Endothelial cell of umbilical vein (primary cell): ENCODE measurements around the gene NFYA. TPM values are rescaled to one million over a fixed set of nuclear protein-coding genes. Genes with fewer than 3 reads are reported as not detected.

Experiments
- BruUV-seq: library from RNA; stranded (reverse); fragments of 400-500 nt; replicated peaks from 2 replicates; lab custom pipeline; 2021; lab: Mats Ljungman, UMichigan
- CTCF ChIA-PET: fragments of 300-600, 350-600 bp; sonication (Branson Sonifier 250); formaldehyde crosslinking; loops from one replicate; lab custom pipeline; 2021; ENCODE audit warnings: antibody characterized with exemption, inconsistent platforms; lab: Charles Lee
- POLR2A ChIA-PET: fragments of 300-600, 350-600 bp; sonication (Branson Sonifier 250); formaldehyde crosslinking; loops from one replicate; lab custom pipeline; 2021; ENCODE audit warnings: antibody characterized with exemption, inconsistent platforms; lab: Charles Lee
- DNase-seq: peaks from one replicate; pipeline ENCODE4 v3.0.0-alpha.2; 2011; ENCODE audit warnings: low read depth, low spot score
- FAIRE-seq: peaks from 2 replicates; lab custom pipeline; 2011; peaks lifted over from hg19 to GRCh38; lab: Jason Lieb, UNC
- H2AFZ ChIP-seq: 2 replicates; pipeline ENCODE4 v1.6.0; 2012; ENCODE audit warnings: low read depth, low read length, control low read depth, inconsistent platforms
- H3K27ac ChIP-seq: 2 replicates; pipeline ENCODE4 v1.5.1; 2011; ENCODE audit warnings: low read depth, mild to moderate bottlenecking, control low read depth, low read length, moderate library complexity; ENCODE audit not compliant: insufficient read depth
- H3K27me3 ChIP-seq, 2 experiments: 2 replicates each; pipeline versions ENCODE4 v1.6.0 to v1.6.1; 2011; ENCODE audit warnings: low read length in 2 of 2, mixed read lengths in 1 of 2; ENCODE audit not compliant: control insufficient read depth in 2 of 2, insufficient read depth in 2 of 2
- H3K36me3 ChIP-seq, 2 experiments: 2 replicates in 1 of 2; 3 replicates in 1 of 2; pipeline ENCODE4 v1.5.1; 2011; ENCODE audit warnings: low read length in 2 of 2, mild to moderate bottlenecking in 1 of 2, moderate library complexity in 1 of 2; ENCODE audit not compliant: control insufficient read depth in 2 of 2, insufficient read depth in 2 of 2; ENCODE audit errors: extremely low read depth in 1 of 2
- H3K4me1 ChIP-seq: 3 replicates; pipeline ENCODE4 v1.5.1; 2011; ENCODE audit warnings: mild to moderate bottlenecking, low read length; ENCODE audit not compliant: control insufficient read depth, insufficient read depth; ENCODE audit errors: extremely low read depth
- H3K4me2 ChIP-seq: 2 replicates; pipeline ENCODE4 v1.6.1; 2011; ENCODE audit warnings: low read length, control low read depth, mixed read lengths; ENCODE audit not compliant: insufficient read depth
- H3K4me3 ChIP-seq, 3 experiments: fragments of 200-600 bp in 1 of 3; sonication (generic), shearing (Covaris generic) in 1 of 3; replicated peaks in 1 of 3; 2 replicates each; pipeline ENCODE4 v1.5.1; 2011 to 2016; ENCODE audit warnings: control low read depth in 3 of 3, low read length in 3 of 3, mild to moderate bottlenecking in 2 of 3, inconsistent platforms in 1 of 3, low read depth in 1 of 3, moderate library complexity in 1 of 3; ENCODE audit not compliant: insufficient read depth in 1 of 3
- H3K79me2 ChIP-seq: 2 replicates; pipeline ENCODE4 v1.6.0; 2012; ENCODE audit warnings: low read length, inconsistent platforms; ENCODE audit not compliant: control insufficient read depth, insufficient read depth
- H3K9ac ChIP-seq: replicated peaks from 2 replicates; pipeline ENCODE3; 2011; ENCODE audit warnings: low read length, control low read depth; ENCODE audit not compliant: insufficient read depth; ENCODE audit errors: extremely low read depth
- H3K9me1 ChIP-seq: replicated peaks from 3 replicates; pipeline ENCODE4 v1.6.0; 2011; ENCODE audit warnings: mild to moderate bottlenecking, low read length; ENCODE audit not compliant: control insufficient read depth, insufficient read depth; ENCODE audit errors: extremely low read depth
- H3K9me3 ChIP-seq: replicated peaks from 2 replicates; pipeline ENCODE4 v1.5.1; 2012; ENCODE audit warnings: low read length, inconsistent platforms; ENCODE audit not compliant: control insufficient read depth, insufficient read depth
- H4K20me1 ChIP-seq: replicated peaks from 2 replicates; pipeline ENCODE3; 2011; ENCODE audit warnings: mild to moderate bottlenecking, low read length; ENCODE audit not compliant: control insufficient read depth, insufficient read depth; ENCODE audit errors: extremely low read depth
- CTCF ChIP-seq, 2 donors: IDR thresholded peaks; 1 replicate in 1 of 2; 2 replicates in 1 of 2; pipeline ENCODE4 v1.5.1; 2011; ENCODE audit warnings: low read length in 2 of 2, mild to moderate bottlenecking in 2 of 2, moderate library complexity in 2 of 2, control low read depth in 1 of 2, inconsistent platforms in 1 of 2, low read depth in 1 of 2; ENCODE audit not compliant: insufficient read depth in 1 of 2; ENCODE audit errors: extremely low read depth in 1 of 2
- EZH2 ChIP-seq: IDR thresholded peaks from 2 replicates; pipeline ENCODE4 v1.6.1; 2012; ENCODE audit warnings: borderline replicate concordance, low read depth, mild to moderate bottlenecking, moderate library complexity, low read length, inconsistent platforms; ENCODE audit not compliant: severe bottlenecking
- FOS ChIP-seq: IDR thresholded peaks from 2 replicates; pipeline ENCODE4 v1.6.1; 2011; ENCODE audit warnings: mild to moderate bottlenecking, low read length, moderate library complexity, borderline replicate concordance; ENCODE audit not compliant: insufficient read depth
- GATA2 ChIP-seq: IDR thresholded peaks from 2 replicates; pipeline ENCODE4 v1.7.0; 2011; ENCODE audit warnings: low read depth, mild to moderate bottlenecking, moderate library complexity, mixed read lengths, low read length; ENCODE audit not compliant: insufficient read length, insufficient read depth
- JUN ChIP-seq: IDR thresholded peaks from 2 replicates; pipeline ENCODE4 v1.6.1; 2011; ENCODE audit warnings: borderline replicate concordance, low read depth; ENCODE audit not compliant: insufficient read length, insufficient read depth
- MYC ChIP-seq: IDR thresholded peaks from one replicate; pipeline ENCODE4 v1.6.1; 2011; ENCODE audit warnings: mild to moderate bottlenecking, low read depth, low read length
- POLR2A ChIP-seq: IDR thresholded peaks from 2 replicates; pipeline ENCODE4 v1.6.1; 2012; ENCODE audit warnings: low read depth, mild to moderate bottlenecking, control low read depth, low read length
- POLR2AphosphoS5 ChIP-seq: IDR thresholded peaks from 2 replicates; pipeline ENCODE4 v1.6.1; 2012; ENCODE audit warnings: low read depth, mild to moderate bottlenecking, control low read depth, low read length, moderate library complexity; ENCODE audit not compliant: insufficient read depth
- dilution Hi-C: fragments of 300-500 bp; cut with MboI; formaldehyde crosslinking; loops from one replicate; pipeline ENCODE4 v1.15.0; 2019; ENCODE audit warnings: low sequenced_read_pairs; ENCODE audit not compliant: extremely low pct_ligation_motif_present
- intact Hi-C: fragments of 100-400 bp; cut with micrococcal nuclease; formaldehyde crosslinking; loops from one replicate; pipeline ENCODE4 v1.10.0; 2022
- polyA plus RNA-seq, 4 experiments: library from polyadenylated mRNA; depleted of rRNA in 3 of 4; stranded (reverse) in 3 of 4; unstranded in 1 of 4; fragments of >200 nt; gene quantifications; 2 replicates each; pipeline versions ENCODE4 v1.2.1 to v1.2.3, GENCODE V29; 2011 to 2012; ENCODE audit warnings: missing spikeins in 1 of 4
- total RNA-seq: library from RNA; stranded (reverse); gene quantifications from 2 replicates; pipeline ENCODE4 v1.2.3, GENCODE V29; 2021
- TF ChIP-seq, protein P1 (sequence below): IDR thresholded peaks from 2 replicates; pipeline ENCODE4 v1.6.1; 2011; ENCODE audit not compliant: insufficient read depth, insufficient read length

The NFYA gene
- total and polyA plus RNA-seq, 2 donors (not counting 3 experiments of a cell fraction or from before 2014, with no cell fraction given) = 13.1 to 29.0 TPM

- no peak overlapping the region for H3K4me3 ChIP-seq
- FAIRE-seq (no peak), DNase-seq (no peak)
- no peaks in the 10 kb centered on the region for H3K36me3 ChIP-seq
- POLR2A ChIA-PET = no interaction called here
- no peaks in the 10 kb centered on the region for H3K9me1 ChIP-seq
- H3K9ac ChIP-seq = no peak overlapping the region
- no peaks in the 10 kb centered on the region for H3K4me1 ChIP-seq
- intact Hi-C loops (no loop called here), dilution Hi-C loops (no loop called here)
- no peak overlapping the region for H3K4me2 ChIP-seq
- no peak overlapping the region for H3K27ac ChIP-seq
- no TSS peak for BruUV-seq
- H2AFZ ChIP-seq = no peak overlapping the region
- H3K9me3 ChIP-seq = no peaks in the 10 kb centered on the region
- CTCF ChIA-PET = no interaction called here
- TF ChIP-seq MYC (no peak), JUN (no peak), POLR2A (no peak), CTCF (IDR thresholded peaks at IDR 0.05; ENCODE audit: extremely low read depth in 1 of 2, insufficient read depth in 1 of 2, low read depth in 1 of 2, low read length in 2 of 2) (no peak), GATA2 (no peak), EZH2 (no peak), FOS (no peak), POLR2AphosphoS5 (no peak)
- TF ChIP-seq, protein P1, sequence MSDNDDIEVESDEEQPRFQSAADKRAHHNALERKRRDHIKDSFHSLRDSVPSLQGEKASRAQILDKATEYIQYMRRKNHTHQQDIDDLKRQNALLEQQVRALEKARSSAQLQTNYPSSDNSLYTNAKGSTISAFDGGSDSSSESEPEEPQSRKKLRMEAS = no peak
- H3K79me2 ChIP-seq = no peaks in the 10 kb centered on the region
- no peaks in the 10 kb centered on the region for H3K27me3 ChIP-seq
- no peaks in the 10 kb centered on the region for H4K20me1 ChIP-seq
Observed at GRCh38 chr6:41147917-41148316, 75.1 kb downstream of the NFYA start.

Other genes with a start within 250 kb of the NFYA start
- gene UNC5CL, start 33.8 kb upstream of the NFYA start, total RNA-seq = 0.20 and 0.32 TPM in 2 replicates
- gene UNC5CL, start 33.8 kb upstream of the NFYA start, polyA plus RNA-seq = 0.11 and 0.14 TPM in 2 replicates
- gene TSPO2, start 30.5 kb upstream of the NFYA start, total RNA-seq = not detected in 2 replicates
- not detected in 2 replicates for gene TSPO2, start 30.5 kb upstream of the NFYA start, polyA plus RNA-seq
- not detected in 2 replicates for gene APOBEC2, start 19.8 kb upstream of the NFYA start, total RNA-seq
- not detected in 2 replicates for gene APOBEC2, start 19.8 kb upstream of the NFYA start, polyA plus RNA-seq
- gene OARD1, start 618 bp upstream of the NFYA start, total RNA-seq = 11.1 and 13.0 TPM in 2 replicates
- gene OARD1, start 618 bp upstream of the NFYA start, polyA plus RNA-seq = 3.5 and 5.2 TPM in 2 replicates
- not detected in 2 replicates for gene TREML1, start 81.4 kb downstream of the NFYA start, total RNA-seq
- gene TREML1, start 81.4 kb downstream of the NFYA start, polyA plus RNA-seq = not detected in 2 replicates
- not detected in 2 replicates for gene TREM2, start 90.1 kb downstream of the NFYA start, total RNA-seq
- not detected in 2 replicates for gene TREM2, start 90.1 kb downstream of the NFYA start, polyA plus RNA-seq
- gene TREML2, start 128.2 kb downstream of the NFYA start, total RNA-seq = not detected in 2 replicates
- gene TREML2, start 128.2 kb downstream of the NFYA start, polyA plus RNA-seq = not detected in 2 replicates
- not detected in 2 replicates for gene TREML4, start 155.4 kb downstream of the NFYA start, total RNA-seq
- gene TREML4, start 155.4 kb downstream of the NFYA start, polyA plus RNA-seq = not detected in 2 replicates
- gene TREM1, start 213.7 kb downstream of the NFYA start, total RNA-seq = not detected in 2 replicates
- gene TREM1, start 213.7 kb downstream of the NFYA start, polyA plus RNA-seq = not detected in 2 replicates